ENCODE results near the gene RGS6. TPM values are rescaled to one million over a fixed set of nuclear protein-coding genes. Genes with fewer than 3 reads are reported as not detected.

Gene RGS6
- total RNA-seq, 2 experiments from 2014 or later: not detected

- Histone ChIP-seq H2AFZ (ENCODE audit: low read length) (no peak overlapping the region), H3K36me3 (ENCODE audit: insufficient read depth, low read length) (no peaks in the 10 kb centered on the region), H3K79me2 (ENCODE audit: insufficient read depth, low read depth, low read length) (no peaks in the 10 kb centered on the region), H3K9me2 (ENCODE audit: insufficient read depth, low read length) (no peaks in the 10 kb centered on the region), H4K20me1 (ENCODE audit: insufficient read depth, low read length) (no peaks in the 10 kb centered on the region), H3K27ac (ENCODE audit: low read depth, low read length, poor library complexity, severe bottlenecking) (no peak overlapping the region), H3K4me2 (ENCODE audit: low read length) (no peak overlapping the region), H3K4me1 (ENCODE audit: insufficient read depth, low read length, poor library complexity, severe bottlenecking) (no peaks in the 10 kb centered on the region), H3K4me3 (ENCODE audit: low read depth, low read length, poor library complexity, severe bottlenecking) (no peak overlapping the region), H3K9me3 (ENCODE audit: low read length) (no peaks in the 10 kb centered on the region)
- POLR2A ChIA-PET: no interaction called here
- TF ChIP-seq EZH2phosphoT487 (IDR thresholded peaks at IDR 0.05; ENCODE audit: borderline replicate concordance, low read depth, low read length) (no peak), CTCF (conservative IDR thresholded peaks at IDR 0.05; ENCODE audit: low read length) (no peak)
- CTCF ChIA-PET (ENCODE audit: unreplicated experiment): no interaction called here
- no peak for DNase-seq (ENCODE audit: low spot score)
- BruUV-seq (replicated peaks): no TSS peak
- intact Hi-C loops (cut with micrococcal nuclease; ENCODE audit: unreplicated experiment): no loop called here
These were observed 34.3 kb downstream of the RGS6 start for GRCh38 chr14:71966528-71966927.

GRCh38 chr14:71967704-71968103 is 35.5 kb downstream of the RGS6 start:
- BruUV-seq (replicated peaks): no TSS peak
- Histone ChIP-seq H3K27ac (ENCODE audit: low read depth, low read length, poor library complexity, severe bottlenecking) (no peak overlapping the region), H4K20me1 (ENCODE audit: insufficient read depth, low read length) (no peaks in the 10 kb centered on the region), H3K9me2 (ENCODE audit: insufficient read depth, low read length) (no peaks in the 10 kb centered on the region), H3K9me3 (ENCODE audit: low read length) (no peaks in the 10 kb centered on the region), H3K4me2 (ENCODE audit: low read length) (no peak overlapping the region), H3K4me1 (ENCODE audit: insufficient read depth, low read length, poor library complexity, severe bottlenecking) (no peaks in the 10 kb centered on the region), H3K4me3 (ENCODE audit: low read depth, low read length, poor library complexity, severe bottlenecking) (no peak overlapping the region), H3K36me3 (ENCODE audit: insufficient read depth, low read length) (no peaks in the 10 kb centered on the region), H2AFZ (ENCODE audit: low read length) (no peak overlapping the region), H3K79me2 (ENCODE audit: insufficient read depth, low read depth, low read length) (no peaks in the 10 kb centered on the region)
- POLR2A ChIA-PET: interaction anchor here (0.9 kb wide), 1 partner anchor 123 kb away, joined by 4 read pairs; no protein-coding TSS in a partner anchor
- CTCF ChIA-PET (ENCODE audit: unreplicated experiment): no interaction called here
- TF ChIP-seq EZH2phosphoT487 (IDR thresholded peaks at IDR 0.05; ENCODE audit: borderline replicate concordance, low read depth, low read length) (no peak), CTCF (conservative IDR thresholded peaks at IDR 0.05; ENCODE audit: low read length) (no peak)
- intact Hi-C loops (cut with micrococcal nuclease; ENCODE audit: unreplicated experiment): no loop called here
- no peak for DNase-seq (ENCODE audit: low spot score)

- TF ChIP-seq EZH2phosphoT487 (IDR thresholded peaks at IDR 0.05; ENCODE audit: borderline replicate concordance, low read depth, low read length) (no peak), CTCF (conservative IDR thresholded peaks at IDR 0.05; ENCODE audit: low read length) (no peak)
- H2AFZ ChIP-seq (ENCODE audit: low read length): no peak overlapping the region
- no peaks in the 10 kb centered on the region for H4K20me1 ChIP-seq (ENCODE audit: insufficient read depth, low read length)
- no peaks in the 10 kb centered on the region for H3K79me2 ChIP-seq (ENCODE audit: insufficient read depth, low read depth, low read length)
- DNase-seq (ENCODE audit: low spot score): no peak
- CTCF ChIA-PET (ENCODE audit: unreplicated experiment): no interaction called here
- H3K4me3 ChIP-seq (ENCODE audit: low read depth, low read length, poor library complexity, severe bottlenecking): no peak overlapping the region
- H3K36me3 ChIP-seq (ENCODE audit: insufficient read depth, low read length): no peaks in the 10 kb centered on the region
- H3K9me2 ChIP-seq (ENCODE audit: insufficient read depth, low read length): no peaks in the 10 kb centered on the region
- BruUV-seq (replicated peaks): no TSS peak
- H3K27ac ChIP-seq (ENCODE audit: low read depth, low read length, poor library complexity, severe bottlenecking): no peak overlapping the region
- H3K4me1 ChIP-seq (ENCODE audit: insufficient read depth, low read length, poor library complexity, severe bottlenecking): no peaks in the 10 kb centered on the region
- no peak overlapping the region for H3K4me2 ChIP-seq (ENCODE audit: low read length)
- POLR2A ChIA-PET: no interaction called here
- intact Hi-C loops (cut with micrococcal nuclease; ENCODE audit: unreplicated experiment): no loop called here
- no peaks in the 10 kb centered on the region for H3K9me3 ChIP-seq (ENCODE audit: low read length)
These were observed 38.0 kb downstream of the RGS6 start for GRCh38 chr14:71970272-71970671.

Data from OCI-LY7 (cell line).